A549 (cell line): ENCODE data around the gene MAP3K21.
A peak's percentile ranks its signal among the peaks of the same experiment; 100 is the strongest.

Experiments used
- CTCF ChIP-seq: fragments of >200 bp; sonication (Bioruptor Twin); formaldehyde crosslinking; IDR thresholded peaks from 3 replicates; pipeline ENCODE4 v1.5.1; 2016
- ESRRA ChIP-seq: fragments of 150-350 bp; IDR thresholded peaks from 2 replicates; pipeline ENCODE4 v1.6.1; 2014; ENCODE audit warnings: mild to moderate bottlenecking, low read length, borderline replicate concordance
- HDAC2 ChIP-seq: fragments of 200-600 bp; sonication (generic); IDR thresholded peaks from 2 replicates; pipeline ENCODE4 v1.6.1; 2016
- POLR2A ChIP-seq: IDR thresholded peaks from 2 replicates; pipeline ENCODE4 v1.6.1; 2012; ENCODE audit warnings: mild to moderate bottlenecking, low read length
- POLR2AphosphoS2 ChIP-seq: conservative IDR thresholded peaks from 2 replicates; pipeline ENCODE4 v1.6.1; 2012; ENCODE audit warnings: low read length, improper control_type of control experiment, inconsistent platforms

- TF ChIP-seq HDAC2 (no peak), POLR2A (no peak), POLR2AphosphoS2 (no peak), CTCF (peak; percentile 92), ESRRA (no peak)
Measured at GRCh38 chr1:233394860-233395717, 67.6 kb downstream of the MAP3K21 start.
